HG03039 (cell line): ENCODE data around the gene BAG5.
"Not testable (repeated sequence)": the region's sequence is repeated elsewhere in the genome, so short reads cannot be mapped to it uniquely, and the experiment has no call there.

ENCODE experiments used
- ATAC-seq: cut with Tn5 transposase; IDR thresholded peaks from one replicate; pipeline ENCODE4 v1.9.1; 2021; ENCODE audit warnings: mild to moderate bottlenecking, moderate library complexity; ENCODE audit not compliant: unreplicated experiment

The BAG5 gene

GRCh38 chr14:103512701-103513611, 49.5 kb downstream of the BAG5 start:
- ATAC-seq, result no peak

DNA sequence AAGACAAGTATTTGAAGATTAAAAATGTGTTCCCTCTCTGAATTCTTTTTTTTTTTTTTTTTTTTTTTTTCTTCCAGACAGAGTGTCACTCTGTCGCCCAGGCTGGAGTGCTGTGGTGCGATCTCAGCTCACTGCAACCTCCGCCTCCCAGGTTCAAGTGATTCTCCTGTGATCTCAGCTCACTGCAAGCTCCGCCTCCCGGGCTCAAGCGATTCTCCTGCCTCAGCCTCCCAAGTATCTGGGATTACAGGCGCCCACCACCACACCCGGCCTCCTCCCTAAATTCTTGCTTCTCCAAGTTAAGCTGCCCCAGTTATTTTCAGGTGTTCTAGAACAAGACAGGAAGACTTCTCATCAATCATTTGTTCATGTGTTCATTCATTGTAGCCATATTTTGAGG, 50.3 kb downstream of the BAG5 start:
- not testable (repeated sequence) for ATAC-seq

GRCh38 chr14:103510724-103511693, 51.4 kb downstream of the BAG5 start:
- ATAC-seq, result no peak

GRCh38 chr14:103509864-103510723, 52.4 kb downstream of the BAG5 start:
- ATAC-seq, result no peak

GRCh38 chr14:103508521-103509329, 53.7 kb downstream of the BAG5 start:
- no peak for ATAC-seq

GRCh38 chr14:103507751-103508150, 54.7 kb downstream of the BAG5 start:
- no peak for ATAC-seq
